Stomach (tissue), 9 donors: ENCODE data around the gene BBOX1. TPM values are rescaled to one million over a fixed set of nuclear protein-coding genes. Genes with fewer than 3 reads are reported as not detected.
A peak's percentile ranks its signal among the peaks of the same experiment; 100 is the strongest.

Source experiments
- DNase-seq, 2 donors: peaks; one replicate each; pipeline versions ENCODE4 v3.0.0 to v3.0.0-alpha.2; 2013 to 2019
- H3K27ac ChIP-seq, 5 donors: fragments of 200-600 bp in 4 of 5; sonication (generic) in 4 of 5; one replicate each; pipeline ENCODE4 v1.5.1; 2013 to 2019; ENCODE audit warnings: mild to moderate bottlenecking in 1 of 5, moderate library complexity in 1 of 5
- H3K27me3 ChIP-seq, 3 donors: fragments of 200-600 bp; sonication (generic); one replicate each; pipeline ENCODE4 v1.5.1; 2017 to 2019; ENCODE audit warnings: mixed run types in 1 of 3
- H3K36me3 ChIP-seq, 4 donors: fragments of 200-600 bp; sonication (generic); 1 replicate in 3 of 4; 2 replicates in 1 of 4; pipeline ENCODE4 v1.5.1; 2016 to 2019
- H3K4me1 ChIP-seq, 4 donors: fragments of 200-600 bp; sonication (generic); one replicate each; pipeline ENCODE4 v1.5.1; 2016 to 2019
- H3K4me3 ChIP-seq, 4 donors: fragments of 200-600 bp; sonication (generic) in 3 of 4; one replicate each; pipeline ENCODE4 v1.5.1; 2016 to 2019; ENCODE audit warnings: mild to moderate bottlenecking in 1 of 4
- H3K9me3 ChIP-seq, 4 donors: fragments of 200-600 bp; sonication (generic); one replicate each; pipeline ENCODE4 v1.5.1; 2016 to 2019
- CTCF ChIP-seq, 7 experiments: fragments of 450-650 bp in 4 of 7; fragments of 200-600 bp in 3 of 7; sonication (generic) in 3 of 7; IDR thresholded peaks; one replicate each; pipeline ENCODE4 v1.5.1; 2016 to 2019; ENCODE audit warnings: antibody characterized with exemption in 7 of 7, control low read depth in 2 of 7, mild to moderate bottlenecking in 1 of 7
- EP300 ChIP-seq: sonication (generic); formaldehyde crosslinking; IDR thresholded peaks from one replicate; pipeline ENCODE4 v1.6.1; 2017; ENCODE audit warnings: antibody characterized with exemption
- POLR2A ChIP-seq, 4 donors: fragments of 450-650 bp; IDR thresholded peaks; one replicate each; pipeline ENCODE4 v1.6.1; 2016; ENCODE audit warnings: antibody characterized with exemption in 4 of 4, control low read depth in 2 of 4, mild to moderate bottlenecking in 1 of 4, moderate library complexity in 1 of 4
- POLR2AphosphoS5 ChIP-seq, 3 donors: sonication (generic); formaldehyde crosslinking; IDR thresholded peaks; one replicate each; pipeline ENCODE4 v1.6.1; 2016; ENCODE audit warnings: antibody characterized with exemption in 3 of 3
- WGBS, 5 donors: extraction: QIAGEN DNeasy Blood & Tissue Kit in 3 of 5; methylation state at CpG; one replicate each; pipeline versions ENCODE4 v1.1.5 to v1.1.7; 2013 to 2018; 5-methylcytosine and 5-hydroxymethylcytosine counted together
- intact Hi-C: fragments of 100-400 bp; cut with DNase I; formaldehyde crosslinking; loops from one replicate; pipeline ENCODE4 v1.15.1; 2023; ENCODE audit warnings: low total_unique reads
- polyA plus RNA-seq, 3 donors: library from polyadenylated mRNA; stranded (reverse); fragments of 200-250 nt; gene quantifications; one replicate each; pipeline ENCODE4 v1.2.3, GENCODE V29; 2013
- total RNA-seq, 5 donors: library from RNA; depleted of rRNA; stranded (reverse); fragments of >200 nt; gene quantifications; one replicate each; pipeline versions ENCODE4 v1.1.0 to v1.2.3, GENCODE V29; 2014 to 2016
- donor health status: healthy with polysubstance abuse.
- donor health status: Bipolar disorder and iron deficiency.
- donor health status: healthy.

The BBOX1 gene
- total and polyA plus RNA-seq, 8 donors: 0.31 to 6.7 (median 3.8) TPM; not detected in 3

GRCh38 chr11:27011560-27012233 lies 28.9 kb upstream of the BBOX1 start:
- peaks cover 0 to 28% (median 7%) of the 10 kb centered on the region in 4 donors for H3K4me1 ChIP-seq
- DNase-seq: no peak
- no peaks in the 10 kb centered on the region for H3K9me3 ChIP-seq
- 49 to 64% (median 62%) methylated on average over 4 of the region's 4 CpGs for WGBS, 5 donors
- intact Hi-C loops: no loop called here
- peak overlapping the region in 1 of 5 donors; percentile 2 for H3K27ac ChIP-seq
- no peaks in the 10 kb centered on the region for H3K27me3 ChIP-seq
- H3K4me3 ChIP-seq: no peak overlapping the region
- no peaks in the 10 kb centered on the region for H3K36me3 ChIP-seq
- TF ChIP-seq EP300 (no peak), POLR2AphosphoS5 (IDR thresholded peaks at IDR 0.05) (no peak), CTCF (IDR thresholded peaks at IDR 0.05) (no peak), POLR2A (IDR thresholded peaks at IDR 0.05) (no peak)

DNA sequence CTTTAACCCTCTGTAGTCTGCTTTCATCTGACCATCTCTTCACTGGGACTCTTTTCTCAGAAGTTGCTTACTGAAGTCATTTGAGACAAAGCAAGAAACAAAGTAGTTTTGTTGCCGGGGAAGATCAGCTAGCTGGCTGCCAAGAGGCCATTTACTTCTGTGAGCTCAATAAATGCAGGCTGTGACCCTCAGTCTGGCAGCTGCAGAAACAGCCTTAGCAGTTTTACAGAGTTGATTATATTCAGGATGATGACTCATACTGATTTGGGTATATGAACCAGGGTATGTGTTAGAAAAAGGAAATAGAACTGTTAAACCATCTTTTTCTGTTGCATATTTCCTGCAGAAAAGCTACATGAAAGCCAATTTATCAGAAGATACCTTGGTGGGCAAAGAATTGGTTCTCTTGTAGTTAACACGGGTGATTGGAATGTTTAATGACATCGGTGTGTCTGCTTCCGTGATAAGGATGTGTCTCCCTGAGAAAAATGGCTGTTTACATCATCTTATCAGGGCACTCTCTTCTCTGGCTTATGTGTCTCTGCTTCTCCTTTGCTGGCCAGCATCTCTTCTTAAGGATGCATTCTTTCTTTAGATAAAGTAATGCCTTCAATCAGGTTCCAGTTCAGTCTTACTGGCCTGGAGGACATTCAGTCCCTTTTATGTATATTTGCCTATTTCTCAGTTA lies 28.2 kb upstream of the BBOX1 start:
- intact Hi-C loops: no loop called here
- no peak overlapping the region for H3K4me3 ChIP-seq
- no peaks in the 10 kb centered on the region for H3K27me3 ChIP-seq
- peaks cover 0 to 28% (median 7%) of the 10 kb centered on the region in 4 donors for H3K4me1 ChIP-seq
- H3K9me3 ChIP-seq: no peaks in the 10 kb centered on the region
- TF ChIP-seq POLR2A (IDR thresholded peaks at IDR 0.05): no peak
- TF ChIP-seq POLR2AphosphoS5 (IDR thresholded peaks at IDR 0.05): no peak
- no peak for TF ChIP-seq CTCF (IDR thresholded peaks at IDR 0.05)
- TF ChIP-seq EP300: no peak
- 16 to 28% (median 25%) methylated on average over 4 of the region's 4 CpGs for WGBS, 5 donors
- no peaks in the 10 kb centered on the region for H3K36me3 ChIP-seq
- DNase-seq: peak in 1 of 2 donors; percentile 85
- H3K27ac ChIP-seq: peak overlapping the region in 1 of 5 donors; percentile 2

DNA sequence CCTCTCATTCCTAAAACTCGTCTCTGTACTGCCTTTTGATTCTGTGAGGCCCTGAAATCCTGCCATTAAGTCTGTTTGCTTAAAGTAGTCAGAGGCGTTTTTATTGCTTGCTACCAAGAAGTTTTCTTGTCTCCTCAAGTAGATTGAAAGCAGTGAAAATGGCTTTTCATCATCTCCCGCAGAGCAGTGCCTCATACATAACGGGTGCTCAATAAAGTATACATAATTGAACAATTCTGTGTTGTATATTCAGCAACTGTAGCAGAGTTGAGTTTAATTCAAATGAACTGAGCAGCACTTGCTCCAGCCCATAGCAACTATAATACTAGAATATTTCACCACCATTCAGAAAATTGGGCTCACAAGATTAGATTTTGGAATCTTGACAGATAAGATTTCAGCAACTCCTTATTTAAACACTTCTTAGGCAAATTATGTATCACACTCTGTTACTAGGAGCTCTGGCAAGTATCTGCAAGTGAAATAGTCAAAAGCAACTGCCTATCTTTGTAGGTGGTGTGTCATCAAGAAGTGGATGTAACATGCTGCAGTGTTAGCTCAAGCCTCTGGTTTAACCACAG lies 26.7 kb upstream of the BBOX1 start:
- H3K9me3 ChIP-seq: no peaks in the 10 kb centered on the region
- no peak for TF ChIP-seq EP300
- TF ChIP-seq CTCF (IDR thresholded peaks at IDR 0.05): no peak
- TF ChIP-seq POLR2A (IDR thresholded peaks at IDR 0.05): no peak
- no peak for TF ChIP-seq POLR2AphosphoS5 (IDR thresholded peaks at IDR 0.05)
- WGBS, 5 donors: 34 to 50% (median 43%) methylated on average over 4 of the region's 4 CpGs
- H3K36me3 ChIP-seq: no peaks in the 10 kb centered on the region
- H3K4me1 ChIP-seq: peaks cover 0 to 28% (median 7%) of the 10 kb centered on the region in 4 donors
- H3K27me3 ChIP-seq: no peaks in the 10 kb centered on the region
- peak overlapping the region in 1 of 5 donors; percentile 27 for H3K27ac ChIP-seq
- intact Hi-C loops: no loop called here
- H3K4me3 ChIP-seq: no peak overlapping the region
- peak in 1 of 2 donors; percentile 32 for DNase-seq

GRCh38 chr11:27018902-27019529 lies 21.6 kb upstream of the BBOX1 start:
- no peaks in the 10 kb centered on the region for H3K9me3 ChIP-seq
- intact Hi-C loops: no loop called here
- DNase-seq: peak in 1 of 2 donors; percentile 38
- TF ChIP-seq POLR2AphosphoS5 (IDR thresholded peaks at IDR 0.05) (no peak), CTCF (IDR thresholded peaks at IDR 0.05) (no peak)
- no peaks in the 10 kb centered on the region for H3K27me3 ChIP-seq
- no peaks in the 10 kb centered on the region for H3K36me3 ChIP-seq
- no peak overlapping the region for H3K4me3 ChIP-seq
- no peak overlapping the region for H3K27ac ChIP-seq
- peaks cover 0 to 4% (median 0%) of the 10 kb centered on the region in 4 donors for H3K4me1 ChIP-seq
